Activated CD8-positive, alpha-beta T cell treated with anti-CD3 and anti-CD28 coated beads for 36 hours (primary cell): Measurements from ENCODE around the gene SF3B5. TPM values are rescaled to one million over a fixed set of nuclear protein-coding genes. Genes with fewer than 3 reads are reported as not detected.

ENCODE experiments used
- ATAC-seq: fragments of 200-7000 bp; cut with Tn5 transposase; one replicate; pipeline ENCODE4 v1.10.0; 2021; ENCODE audit warnings: mild to moderate bottlenecking, moderate library complexity
- CTCF ChIA-PET: fragments of 350-600 bp; sonication (Branson Sonifier 250); formaldehyde crosslinking; loops from one replicate; lab custom pipeline; 2021; ENCODE audit warnings: antibody characterized with exemption; lab: Charles Lee
- POLR2A ChIA-PET: fragments of 350-600 bp; sonication (Branson Sonifier 250); formaldehyde crosslinking; loops from one replicate; lab custom pipeline; 2021; ENCODE audit warnings: antibody characterized with exemption; lab: Charles Lee
- DNase-seq: peaks from one replicate; pipeline ENCODE4 v3.0.0-alpha.2; 2020
- H3K27ac Mint-ChIP-seq: one replicate; pipeline ENCODE4 v1.8.0; 2021; ENCODE audit warnings: mild to moderate bottlenecking, mixed read lengths
- H3K27me3 Mint-ChIP-seq: one replicate; pipeline ENCODE4 v1.8.0; 2021; ENCODE audit warnings: mixed read lengths
- H3K36me3 Mint-ChIP-seq: one replicate; pipeline ENCODE4 v1.8.0; 2021; ENCODE audit warnings: low read depth, mixed read lengths
- H3K4me1 Mint-ChIP-seq: one replicate; pipeline ENCODE4 v1.8.0; 2021; ENCODE audit warnings: low read depth, mixed read lengths
- H3K4me3 Mint-ChIP-seq: one replicate; pipeline ENCODE4 v1.8.0; 2021; ENCODE audit warnings: mild to moderate bottlenecking, moderate library complexity, mixed read lengths
- H3K9me3 Mint-ChIP-seq: one replicate; pipeline ENCODE4 v1.8.0; 2021; ENCODE audit warnings: mixed read lengths
- CTCF ChIP-seq: fragments of 200-600 bp; IDR thresholded peaks from one replicate; pipeline ENCODE4 v1.8.0; 2022; ENCODE audit warnings: antibody characterized with exemption, mild to moderate bottlenecking
- intact Hi-C: fragments of 100-400 bp; cut with micrococcal nuclease; formaldehyde crosslinking; loops from one replicate; pipeline ENCODE4 v1.10.0; 2022
- total RNA-seq, 2 experiments: library from RNA; stranded (reverse); gene quantifications; one replicate each; pipeline ENCODE4 v1.2.3, GENCODE V29; 2021

The SF3B5 gene
- total RNA-seq, 2 experiments from 2014 or later: 207 to 210 TPM

- intact Hi-C loops: loop anchor here (2.0 kb wide), 1 partner anchor 30 kb away; the partner anchor contains the start of gene SF3B5
- Mint-ChIP-seq H3K27me3 (no peaks in the 10 kb centered on the region), H3K9me3 (no peaks in the 10 kb centered on the region), H3K27ac (peak overlapping the region; percentile 83), H3K36me3 (peaks cover 3% of the 10 kb centered on the region), H3K4me1 (peaks cover 41% of the 10 kb centered on the region), H3K4me3 (peak overlapping the region; percentile 84)
- CTCF ChIA-PET: interaction anchor here (0.8 to 4.4 kb wide), 10 partner anchors 9 to 153 kb away, joined by 3 to 19 read pairs (median 4); partner anchors contain the start of gene SF3B5
- TF ChIP-seq CTCF: no peak
- DNase-seq: peak; percentile 89
- peak; percentile 40 for ATAC-seq
- POLR2A ChIA-PET: interaction anchor here (1.0 to 4.7 kb wide), 6 partner anchors 10 to 36 kb away, joined by 3 to 45 read pairs (median 4); partner anchors contain the start of gene SF3B5
These were observed 30.8 kb downstream of the SF3B5 start for GRCh38 chr6:144064402-144065212.

GRCh38 chr6:144063744-144064401, 31.5 kb downstream of the SF3B5 start:
- DNase-seq: peak; percentile 93
- no peaks in the 10 kb centered on the region for H3K27me3 Mint-ChIP-seq
- peak overlapping the region; percentile 84 for H3K4me3 Mint-ChIP-seq
- TF ChIP-seq CTCF: no peak
- ATAC-seq: peak; percentile 92
- H3K36me3 Mint-ChIP-seq: peaks cover 3% of the 10 kb centered on the region
- peaks cover 40% of the 10 kb centered on the region for H3K4me1 Mint-ChIP-seq
- H3K9me3 Mint-ChIP-seq: no peaks in the 10 kb centered on the region
- POLR2A ChIA-PET: interaction anchor here (1.0 to 4.7 kb wide), 4 partner anchors 9 to 36 kb away, joined by 3 to 45 read pairs (median 12); partner anchors contain the start of gene SF3B5
- intact Hi-C loops: loop anchor here (2.0 kb wide), 1 partner anchor 31 kb away; the partner anchor contains the start of gene SF3B5
- peak overlapping the region; percentile 87 for H3K27ac Mint-ChIP-seq
- CTCF ChIA-PET: interaction anchor here (1.2 to 4.4 kb wide), 4 partner anchors 8 to 124 kb away, joined by 3 to 19 read pairs (median 6); partner anchors contain the start of gene SF3B5

- H3K27ac Mint-ChIP-seq: peak overlapping the region; percentile 87
- ATAC-seq (peak; percentile 1), DNase-seq (no peak)
- ChIA-PET POLR2A (interaction anchor here (1.0 to 4.7 kb wide), 4 partner anchors 8 to 37 kb away, joined by 3 to 45 read pairs (median 12); partner anchors contain the start of gene SF3B5), CTCF (interaction anchor here (1.6 to 2.4 kb wide), 2 partner anchors 33 to 124 kb away, joined by 4 to 7 read pairs; partner anchors contain the start of gene SF3B5)
- peaks cover 36% of the 10 kb centered on the region for H3K4me1 Mint-ChIP-seq
- H3K4me3 Mint-ChIP-seq: peak overlapping the region; percentile 84
- no peaks in the 10 kb centered on the region for H3K9me3 Mint-ChIP-seq
- intact Hi-C loops: no loop called here
- no peak for TF ChIP-seq CTCF
- peaks cover 3% of the 10 kb centered on the region for H3K36me3 Mint-ChIP-seq
- no peaks in the 10 kb centered on the region for H3K27me3 Mint-ChIP-seq
These were observed 32.1 kb downstream of the SF3B5 start for GRCh38 chr6:144063246-144063743.

GRCh38 chr6:144062786-144063185, 32.6 kb downstream of the SF3B5 start:
- H3K36me3 Mint-ChIP-seq: peaks cover 3% of the 10 kb centered on the region
- no peaks in the 10 kb centered on the region for H3K27me3 Mint-ChIP-seq
- TF ChIP-seq CTCF: no peak
- DNase-seq (no peak), ATAC-seq (no peak)
- POLR2A ChIA-PET: interaction anchor here (4.1 to 4.7 kb wide), 2 partner anchors 8 to 32 kb away, joined by 19 to 45 read pairs; partner anchors contain the start of gene SF3B5
- CTCF ChIA-PET: interaction anchor here (0.6 to 2.4 kb wide), 3 partner anchors 10 to 123 kb away, joined by 3 to 7 read pairs (median 4); partner anchors contain the start of gene SF3B5
- no peaks in the 10 kb centered on the region for H3K9me3 Mint-ChIP-seq
- peak overlapping the region; percentile 84 for H3K4me3 Mint-ChIP-seq
- H3K4me1 Mint-ChIP-seq: peaks cover 36% of the 10 kb centered on the region
- intact Hi-C loops: no loop called here
- H3K27ac Mint-ChIP-seq: peak overlapping the region; percentile 87
